Measurements from ENCODE around the gene ZNF276. TPM values are rescaled to one million over a fixed set of nuclear protein-coding genes. Genes with fewer than 3 reads are reported as not detected.

The ZNF276 gene
- total RNA-seq, 1 experiment from 2014 or later = 30.6 TPM

- peaks cover 75% of the 10 kb centered on the region for H3K36me3 Mint-ChIP-seq (ENCODE audit: insufficient read depth, unreplicated experiment)
- no peak for TF ChIP-seq CTCF (IDR thresholded peaks at IDR 0.05; ENCODE audit: unreplicated experiment)
- intact Hi-C loops (cut with micrococcal nuclease; ENCODE audit: unreplicated experiment) = no loop called here
- no peak for DNase-seq
- no peaks in the 10 kb centered on the region for H3K27me3 Mint-ChIP-seq (ENCODE audit: unreplicated experiment)
- H3K4me3 Mint-ChIP-seq (ENCODE audit: low read depth, unreplicated experiment) = no peak overlapping the region
- CTCF ChIA-PET = interaction anchor here (0.6 kb wide), 1 partner anchor 80 kb away, joined by 6 read pairs; no protein-coding TSS in a partner anchor
- no peak overlapping the region for H3K27ac Mint-ChIP-seq (ENCODE audit: unreplicated experiment)
- no TSS peak for BruUV-seq (replicated peaks)
- H3K4me1 Mint-ChIP-seq (ENCODE audit: low read depth, unreplicated experiment) = no peaks in the 10 kb centered on the region
- H3K9me3 Mint-ChIP-seq (ENCODE audit: low read depth, unreplicated experiment) = no peaks in the 10 kb centered on the region
Observed at GRCh38 chr16:89785523-89786155, 64.3 kb downstream of the ZNF276 start.

GRCh38 chr16:89786474-89787364 is 65.4 kb downstream of the ZNF276 start:
- no peak overlapping the region for H3K4me3 Mint-ChIP-seq (ENCODE audit: low read depth, unreplicated experiment)
- H3K4me1 Mint-ChIP-seq (ENCODE audit: low read depth, unreplicated experiment) = no peaks in the 10 kb centered on the region
- H3K27ac Mint-ChIP-seq (ENCODE audit: unreplicated experiment) = no peak overlapping the region
- intact Hi-C loops (cut with micrococcal nuclease; ENCODE audit: unreplicated experiment) = no loop called here
- no peak for TF ChIP-seq CTCF (IDR thresholded peaks at IDR 0.05; ENCODE audit: unreplicated experiment)
- H3K9me3 Mint-ChIP-seq (ENCODE audit: low read depth, unreplicated experiment) = no peaks in the 10 kb centered on the region
- CTCF ChIA-PET = no interaction called here
- BruUV-seq (replicated peaks) = no TSS peak
- no peaks in the 10 kb centered on the region for H3K27me3 Mint-ChIP-seq (ENCODE audit: unreplicated experiment)
- H3K36me3 Mint-ChIP-seq (ENCODE audit: insufficient read depth, unreplicated experiment) = peaks cover 65% of the 10 kb centered on the region
- no peak for DNase-seq

- no peak for DNase-seq
- intact Hi-C loops (cut with micrococcal nuclease; ENCODE audit: unreplicated experiment) = no loop called here
- CTCF ChIA-PET = no interaction called here
- Mint-ChIP-seq H3K9me3 (ENCODE audit: low read depth, unreplicated experiment) (no peaks in the 10 kb centered on the region), H3K4me3 (ENCODE audit: low read depth, unreplicated experiment) (no peak overlapping the region), H3K4me1 (ENCODE audit: low read depth, unreplicated experiment) (no peaks in the 10 kb centered on the region), H3K27me3 (ENCODE audit: unreplicated experiment) (no peaks in the 10 kb centered on the region), H3K27ac (ENCODE audit: unreplicated experiment) (no peak overlapping the region), H3K36me3 (ENCODE audit: insufficient read depth, unreplicated experiment) (peaks cover 65% of the 10 kb centered on the region)
- BruUV-seq (replicated peaks) = no TSS peak
- no peak for TF ChIP-seq CTCF (IDR thresholded peaks at IDR 0.05; ENCODE audit: unreplicated experiment)
Observed at GRCh38 chr16:89787365-89787805, 66.0 kb downstream of the ZNF276 start.

Other genes with a start within 250 kb of the ZNF276 start
- 227 and 242 TPM in 2 replicates for gene ANKRD11, start 231.0 kb upstream of the ZNF276 start, total RNA-seq (2022)
- gene SPG7, start 213.1 kb upstream of the ZNF276 start, total RNA-seq (2022) = 174 and 186 TPM in 2 replicates
- gene RPL13, start 160.9 kb upstream of the ZNF276 start, total RNA-seq (2022) = 1,719 and 1,779 TPM in 2 replicates
- gene CPNE7, start 145.8 kb upstream of the ZNF276 start, total RNA-seq (2022) = 31.3 and 48.2 TPM in 2 replicates
- gene DPEP1, start 107.9 kb upstream of the ZNF276 start, total RNA-seq (2022) = not detected in 2 replicates
- gene CHMP1A, start 63.8 kb upstream of the ZNF276 start, total RNA-seq (2022) = 132 and 135 TPM in 2 replicates
- 23.5 and 27.3 TPM in 2 replicates for gene SPATA33, start 63.7 kb upstream of the ZNF276 start, total RNA-seq (2022)
- 102 and 106 TPM in 2 replicates for gene CDK10, start 34.8 kb upstream of the ZNF276 start, total RNA-seq (2022)
- gene SPATA2L, start 19.8 kb upstream of the ZNF276 start, total RNA-seq (2022) = 20.7 and 23.6 TPM in 2 replicates
- gene VPS9D1, start 639 bp upstream of the ZNF276 start, total RNA-seq (2022) = 26.7 and 28.2 TPM in 2 replicates
- 127 and 140 TPM in 2 replicates for gene FANCA, start 95.1 kb downstream of the ZNF276 start, total RNA-seq (2022)
- gene SPIRE2, start 106.9 kb downstream of the ZNF276 start, total RNA-seq (2022) = 46.3 and 53.1 TPM in 2 replicates
- 270 and 300 TPM in 2 replicates for gene TCF25, start 152.1 kb downstream of the ZNF276 start, total RNA-seq (2022)
- gene MC1R, start 197.3 kb downstream of the ZNF276 start, total RNA-seq (2022) = 16.9 and 17.4 TPM in 2 replicates
- 52.1 and 61.5 TPM in 2 replicates for gene TUBB3, start 201.8 kb downstream of the ZNF276 start, total RNA-seq (2022)
- gene DEF8, start 227.2 kb downstream of the ZNF276 start, total RNA-seq (2022) = 67.0 and 70.1 TPM in 2 replicates

Data from Calu3 (cell line).